Spleen (tissue), 7 donors: ENCODE data around the gene AXDND1.

Source experiments
- CTCF ChIP-seq, 11 experiments: fragments of 200-600 bp in 7 of 11; fragments of 450-650 bp in 4 of 11; sonication (generic) in 4 of 11; IDR thresholded peaks in 8 of 11; conservative IDR thresholded peaks in 3 of 11; 1 replicate in 7 of 11; 2 replicates in 4 of 11; pipeline versions ENCODE4 v1.4.0 to v1.8.0; 2016 to 2021; ENCODE audit warnings: antibody characterized with exemption in 11 of 11, inconsistent platforms in 4 of 11, mild to moderate bottlenecking in 1 of 11
- POLR2A ChIP-seq, 3 donors: fragments of 450-650 bp; IDR thresholded peaks; one replicate each; pipeline ENCODE4 v1.5.1; 2017; ENCODE audit warnings: antibody characterized with exemption in 3 of 3, mild to moderate bottlenecking in 1 of 3
- POLR2AphosphoS5 ChIP-seq, 3 donors: sonication (generic); formaldehyde crosslinking; IDR thresholded peaks; one replicate each; pipeline ENCODE4 v1.5.1; 2017; ENCODE audit warnings: antibody characterized with exemption in 3 of 3
- donor health status: DM: no; HTN: no; CAD: no; lungs with moderate emphysema.
- donor health status: DM: no; HTN: no; CAD: no.
- donor health status: DM: no; HTN: no; CAD: no.

GRCh38 chr1:179440971-179441370 is 75.2 kb downstream of the AXDND1 start:
- TF ChIP-seq POLR2AphosphoS5 (IDR thresholded peaks at IDR 0.05) (no peak), CTCF (IDR thresholded peaks at IDR 0.05 in 8 of 11, conservative IDR thresholded peaks at IDR 0.05 in 3 of 11) (no peak), POLR2A (IDR thresholded peaks at IDR 0.05) (no peak)
